Skin of body (tissue), 2 donors: Measurements from ENCODE around the gene ZSWIM6. TPM values are rescaled to one million over a fixed set of nuclear protein-coding genes. Genes with fewer than 3 reads are reported as not detected.

Experiments
- DNase-seq: peaks from one replicate; lab custom pipeline; 2025; lab: John Stamatoyannopoulos, UW
- total RNA-seq: library from RNA; depleted of rRNA; stranded (reverse); fragments of >200 nt; gene quantifications from one replicate; pipeline ENCODE4 v1.2.3, GENCODE V29; 2014

The ZSWIM6 gene
- total RNA-seq, 1 donor from 2014 or later = 10.1 TPM

DNA sequence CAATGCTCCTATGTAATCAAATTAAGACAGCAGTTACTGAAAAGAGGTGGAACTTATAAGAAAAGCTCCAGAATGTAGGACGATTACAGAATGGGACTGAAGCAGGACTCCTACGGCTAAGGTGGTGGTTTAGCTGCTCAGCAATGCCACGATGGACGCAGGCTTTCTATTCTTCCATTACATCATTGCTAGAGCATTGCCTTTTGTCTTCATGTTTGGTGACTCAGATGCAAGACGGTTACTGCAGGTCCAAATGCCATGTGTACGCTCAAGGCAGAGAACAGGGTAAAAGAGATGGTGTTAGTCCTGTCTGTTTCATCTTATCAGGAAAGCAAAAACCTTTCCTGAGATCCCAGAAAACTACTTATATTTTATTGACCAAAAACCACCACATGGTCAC lies 255.1 kb downstream of the ZSWIM6 start:
- no peak for DNase-seq

DNA sequence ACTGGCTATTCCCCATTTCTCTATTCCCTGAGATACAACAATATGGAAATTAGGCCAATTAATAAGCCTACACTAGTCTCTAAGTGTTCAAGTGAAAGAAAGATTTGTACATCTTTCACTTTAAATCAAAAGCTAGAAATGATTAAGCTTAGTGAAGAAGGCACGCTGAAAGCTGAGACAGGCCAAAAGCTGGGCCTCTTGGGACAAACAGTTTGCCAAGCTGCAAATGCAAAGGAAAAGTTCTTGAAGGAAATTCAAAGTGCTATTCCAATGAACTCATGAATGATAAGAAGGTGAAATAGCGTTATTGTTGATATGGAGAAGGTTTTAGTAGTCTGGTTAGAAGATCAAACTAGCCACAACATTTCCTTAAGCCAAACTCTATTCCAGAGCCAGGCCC lies 256.2 kb downstream of the ZSWIM6 start:
- DNase-seq = peak; percentile 49

DNA sequence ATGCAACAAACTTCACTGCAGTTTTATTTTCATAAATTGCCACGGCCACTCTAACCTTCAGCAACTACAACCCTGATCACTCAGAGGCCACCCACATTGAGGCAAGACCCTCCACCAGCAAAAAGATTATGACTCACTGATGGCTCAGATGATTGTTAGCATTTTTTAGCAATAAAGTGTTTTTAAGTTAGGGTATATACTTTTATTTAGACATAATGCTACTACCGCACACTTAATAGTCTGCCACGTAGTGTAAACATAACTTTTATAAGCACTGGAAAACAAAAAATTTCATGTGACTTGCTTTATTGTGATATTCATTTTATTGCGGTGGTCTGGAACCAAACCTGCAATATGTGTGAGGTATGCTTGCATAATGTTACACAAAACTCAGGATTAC lies 257.9 kb downstream of the ZSWIM6 start:
- no peak for DNase-seq

DNA sequence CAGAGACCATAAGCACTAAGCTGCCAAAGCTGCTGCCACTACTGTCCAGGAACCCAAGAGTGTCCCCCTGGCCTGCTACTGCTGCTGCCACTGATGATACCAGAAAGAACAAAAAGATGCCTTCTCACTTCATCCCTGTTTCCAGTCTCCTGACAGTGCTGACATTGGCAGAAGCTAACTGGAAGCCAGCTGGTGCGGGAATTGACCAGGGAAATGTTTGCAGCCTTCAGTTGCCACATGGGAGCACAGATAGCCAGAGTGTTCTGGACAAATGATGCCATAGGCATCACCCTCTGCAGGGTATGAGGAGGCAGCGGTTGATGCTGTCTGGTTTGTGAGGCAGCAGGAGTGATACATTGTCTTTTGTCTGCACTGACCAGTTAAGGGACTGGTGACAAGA lies 258.4 kb downstream of the ZSWIM6 start:
- DNase-seq = no peak

DNA sequence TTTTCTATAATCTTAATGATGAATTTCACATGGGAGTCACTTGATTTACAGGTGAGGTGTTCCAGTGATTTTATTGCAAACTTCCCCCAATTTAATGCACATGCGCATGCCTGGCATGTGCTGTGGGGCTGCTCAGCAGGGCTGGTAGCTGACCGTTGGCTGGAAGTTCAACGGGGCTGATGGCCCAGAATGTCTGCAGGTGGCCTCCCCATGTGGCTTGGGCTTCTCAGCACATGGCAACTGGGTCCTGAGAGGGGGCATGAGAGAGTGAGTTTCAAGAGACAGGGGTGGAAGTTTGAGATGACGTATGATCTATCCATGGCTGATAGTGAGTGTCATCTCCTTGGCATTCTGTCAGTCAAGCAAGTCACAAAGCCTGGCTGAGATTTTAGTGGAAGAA lies 259.8 kb downstream of the ZSWIM6 start:
- DNase-seq = no peak

DNA sequence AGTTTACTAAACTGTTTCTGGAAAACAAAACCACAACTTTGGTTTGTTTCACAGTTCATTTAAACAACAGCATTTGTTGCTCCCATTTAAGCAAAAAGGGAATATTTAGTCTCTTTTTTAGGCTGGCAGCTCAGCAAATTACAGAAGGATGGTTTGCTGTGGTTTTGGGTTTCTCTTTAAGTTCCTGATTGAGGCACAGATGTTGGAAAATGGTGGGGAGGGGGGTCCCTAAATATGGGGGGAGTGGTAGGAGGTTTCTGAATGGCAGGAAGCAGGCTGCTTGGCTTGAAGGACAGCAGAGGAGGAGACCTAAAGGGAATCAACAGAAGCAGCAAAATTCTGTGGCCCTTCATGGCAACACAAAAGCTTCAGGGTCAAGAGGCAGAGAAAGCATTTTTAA lies 263.4 kb downstream of the ZSWIM6 start:
- no peak for DNase-seq

Other genes with a start within 250 kb of the ZSWIM6 start
- gene SMIM15, start 169.8 kb upstream of the ZSWIM6 start, total RNA-seq = 32.2 TPM